GM18499 (cell line): ENCODE data around the gene PLEKHG2.

ENCODE experiments used
- ATAC-seq: cut with Tn5 transposase; IDR thresholded peaks from one replicate; pipeline ENCODE4 v1.9.1; 2021; ENCODE audit warnings: moderate number of reproducible peaks; ENCODE audit not compliant: insufficient read depth, unreplicated experiment

Gene PLEKHG2

GRCh38 chr19:39474139-39474620 lies 61.7 kb downstream of the PLEKHG2 start:
- no peak for ATAC-seq

GRCh38 chr19:39475748-39476147 lies 63.3 kb downstream of the PLEKHG2 start:
- no peak for ATAC-seq
